WI38 (cell line): ENCODE results near the gene CEP78.

Source experiments
- H3K4me3 ChIP-seq: 2 replicates; pipeline ENCODE4 v1.5.1; 2011; ENCODE audit warnings: low read depth, mild to moderate bottlenecking, control low read depth, low read length
- CTCF ChIP-seq: IDR thresholded peaks from 2 replicates; pipeline ENCODE4 v1.5.1; 2012; ENCODE audit warnings: low read depth, mild to moderate bottlenecking, control low read depth, low read length

The CEP78 gene

GRCh38 chr9:78288214-78288892 lies 52.5 kb downstream of the CEP78 start:
- H3K4me3 ChIP-seq: no peak overlapping the region
- TF ChIP-seq CTCF: no peak

GRCh38 chr9:78289474-78289873 lies 53.6 kb downstream of the CEP78 start:
- no peak for TF ChIP-seq CTCF
- no peak overlapping the region for H3K4me3 ChIP-seq

- no peak for TF ChIP-seq CTCF
- no peak overlapping the region for H3K4me3 ChIP-seq
Observed at GRCh38 chr9:78291240-78291925, 55.5 kb downstream of the CEP78 start.

GRCh38 chr9:78292026-78292425 lies 56.2 kb downstream of the CEP78 start:
- no peak for TF ChIP-seq CTCF
- H3K4me3 ChIP-seq: no peak overlapping the region

GRCh38 chr9:78292716-78293497 lies 57.0 kb downstream of the CEP78 start:
- no peak for TF ChIP-seq CTCF
- no peak overlapping the region for H3K4me3 ChIP-seq

GRCh38 chr9:78294290-78295176 lies 58.7 kb downstream of the CEP78 start:
- TF ChIP-seq CTCF: no peak
- no peak overlapping the region for H3K4me3 ChIP-seq
